Astrocyte of the hippocampus (primary cell): Measurements from ENCODE around the gene MADD.

Source experiments
- DNase-seq: peaks from one replicate; pipeline ENCODE4 v3.0.0; 2011; ENCODE audit warnings: low read depth, low spot score

The MADD gene

GRCh38 chr11:47251751-47252150 is 18.2 kb upstream of the MADD start:
- DNase-seq = no peak

- no peak for DNase-seq
These were observed 16.3 kb upstream of the MADD start for GRCh38 chr11:47253660-47254059.

GRCh38 chr11:47254386-47254785 is 15.5 kb upstream of the MADD start:
- DNase-seq = no peak

GRCh38 chr11:47256374-47256773 is 13.6 kb upstream of the MADD start:
- no peak for DNase-seq

GRCh38 chr11:47257177-47257516 is 12.8 kb upstream of the MADD start:
- no peak for DNase-seq

DNA sequence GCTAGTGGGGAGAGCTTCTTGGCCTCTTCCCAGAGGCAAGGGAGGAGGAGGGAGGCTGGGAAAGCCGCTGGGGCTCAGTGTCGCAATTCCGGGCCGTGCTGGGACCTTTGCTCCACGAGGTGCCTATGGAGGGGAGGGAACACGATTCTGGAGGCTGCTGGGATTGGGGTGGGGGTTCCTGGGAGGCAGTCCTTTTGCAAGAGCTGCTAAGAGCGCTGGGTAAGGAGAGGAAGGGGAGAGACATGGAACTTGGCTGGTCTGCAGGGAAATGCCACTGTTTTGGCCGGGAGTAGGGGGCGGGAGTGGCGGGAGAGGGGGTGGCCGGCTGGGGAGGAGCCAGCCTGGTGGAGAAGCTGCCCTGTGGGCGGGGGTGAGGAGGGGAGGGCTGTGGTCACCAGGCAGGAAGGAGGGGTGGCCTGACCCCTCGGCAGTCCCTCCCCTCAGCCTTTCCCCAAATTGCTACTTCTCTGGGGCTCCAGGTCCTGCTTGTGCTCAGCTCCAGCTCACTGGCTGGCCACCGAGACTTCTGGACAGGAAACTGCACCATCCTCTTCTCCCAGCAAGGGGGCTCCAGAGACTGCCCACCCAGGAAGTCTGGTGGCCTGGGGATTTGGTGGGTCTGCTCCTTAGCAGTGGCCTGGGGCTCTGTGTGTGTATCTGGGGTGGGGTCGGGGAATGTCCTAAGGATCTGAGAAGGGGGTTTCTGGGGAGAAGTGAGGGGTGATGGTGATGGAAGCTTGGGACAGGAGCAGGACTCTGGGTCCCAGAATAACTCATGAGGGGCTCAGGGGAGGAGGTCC is 12.2 kb upstream of the MADD start, which contains the start of gene NR1H3:
Gene NR1H3, plus strand, starts transcription at position 480 of the 800 bp plus-strand sequence. CDS start 1,221 bp downstream, outside the sequence.
- peak; percentile 78 for DNase-seq

- DNase-seq = no peak
These were observed 11.5 kb upstream of the MADD start for GRCh38 chr11:47258317-47258902.

- peak; percentile 60 for DNase-seq
These were observed 10.5 kb upstream of the MADD start for GRCh38 chr11:47259232-47259977.

DNA sequence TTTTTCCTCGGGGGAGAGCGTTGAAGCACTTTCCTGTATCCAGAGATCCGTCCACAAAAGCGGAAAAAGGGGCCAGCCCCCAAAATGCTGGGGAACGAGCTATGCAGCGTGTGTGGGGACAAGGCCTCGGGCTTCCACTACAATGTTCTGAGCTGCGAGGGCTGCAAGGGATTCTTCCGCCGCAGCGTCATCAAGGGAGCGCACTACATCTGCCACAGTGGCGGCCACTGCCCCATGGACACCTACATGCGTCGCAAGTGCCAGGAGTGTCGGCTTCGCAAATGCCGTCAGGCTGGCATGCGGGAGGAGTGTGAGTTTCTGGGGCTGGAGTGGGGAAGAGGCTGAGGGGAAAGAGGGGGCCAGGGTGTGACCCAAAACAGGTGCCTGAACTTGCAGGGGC is 9.6 kb upstream of the MADD start:
- DNase-seq = no peak

DNA sequence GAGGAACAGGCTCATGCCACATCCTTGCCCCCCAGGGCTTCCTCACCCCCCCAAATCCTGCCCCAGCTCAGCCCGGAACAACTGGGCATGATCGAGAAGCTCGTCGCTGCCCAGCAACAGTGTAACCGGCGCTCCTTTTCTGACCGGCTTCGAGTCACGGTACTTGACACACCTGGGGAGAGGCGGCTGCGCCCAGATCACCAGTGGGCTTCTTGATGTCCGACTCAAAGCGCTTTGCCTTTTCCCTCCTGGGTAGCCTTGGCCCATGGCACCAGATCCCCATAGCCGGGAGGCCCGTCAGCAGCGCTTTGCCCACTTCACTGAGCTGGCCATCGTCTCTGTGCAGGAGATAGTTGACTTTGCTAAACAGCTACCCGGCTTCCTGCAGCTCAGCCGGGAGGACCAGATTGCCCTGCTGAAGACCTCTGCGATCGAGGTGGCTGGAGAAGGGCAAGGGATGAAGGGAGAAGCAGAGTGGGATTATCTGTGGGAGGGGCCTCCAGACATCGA is 8.6 kb upstream of the MADD start:
- DNase-seq = no peak

- no peak for DNase-seq
These were observed 5.8 kb upstream of the MADD start for GRCh38 chr11:47264119-47264518.

- DNase-seq = no peak
These were observed 5.4 kb upstream of the MADD start for GRCh38 chr11:47264521-47264920.

DNA sequence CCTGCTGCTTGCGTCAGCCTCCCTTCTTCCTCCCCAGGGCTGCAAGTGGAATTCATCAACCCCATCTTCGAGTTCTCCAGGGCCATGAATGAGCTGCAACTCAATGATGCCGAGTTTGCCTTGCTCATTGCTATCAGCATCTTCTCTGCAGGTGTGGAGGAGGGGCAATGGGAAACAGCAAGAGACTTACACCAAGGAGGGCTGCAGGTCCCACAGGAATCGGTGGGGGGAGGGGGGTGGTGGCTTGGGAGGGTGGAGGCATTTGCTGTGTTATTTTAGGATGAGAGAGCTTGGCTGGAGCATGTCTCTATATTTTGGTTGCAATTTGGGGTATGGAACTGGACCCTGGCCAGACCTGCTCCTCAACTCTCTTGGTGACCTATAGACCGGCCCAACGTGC is 2.1 kb upstream of the MADD start:
- DNase-seq = no peak

GRCh38 chr11:47268448-47269001 is 1.4 kb upstream of the MADD start:
- DNase-seq = no peak

DNA sequence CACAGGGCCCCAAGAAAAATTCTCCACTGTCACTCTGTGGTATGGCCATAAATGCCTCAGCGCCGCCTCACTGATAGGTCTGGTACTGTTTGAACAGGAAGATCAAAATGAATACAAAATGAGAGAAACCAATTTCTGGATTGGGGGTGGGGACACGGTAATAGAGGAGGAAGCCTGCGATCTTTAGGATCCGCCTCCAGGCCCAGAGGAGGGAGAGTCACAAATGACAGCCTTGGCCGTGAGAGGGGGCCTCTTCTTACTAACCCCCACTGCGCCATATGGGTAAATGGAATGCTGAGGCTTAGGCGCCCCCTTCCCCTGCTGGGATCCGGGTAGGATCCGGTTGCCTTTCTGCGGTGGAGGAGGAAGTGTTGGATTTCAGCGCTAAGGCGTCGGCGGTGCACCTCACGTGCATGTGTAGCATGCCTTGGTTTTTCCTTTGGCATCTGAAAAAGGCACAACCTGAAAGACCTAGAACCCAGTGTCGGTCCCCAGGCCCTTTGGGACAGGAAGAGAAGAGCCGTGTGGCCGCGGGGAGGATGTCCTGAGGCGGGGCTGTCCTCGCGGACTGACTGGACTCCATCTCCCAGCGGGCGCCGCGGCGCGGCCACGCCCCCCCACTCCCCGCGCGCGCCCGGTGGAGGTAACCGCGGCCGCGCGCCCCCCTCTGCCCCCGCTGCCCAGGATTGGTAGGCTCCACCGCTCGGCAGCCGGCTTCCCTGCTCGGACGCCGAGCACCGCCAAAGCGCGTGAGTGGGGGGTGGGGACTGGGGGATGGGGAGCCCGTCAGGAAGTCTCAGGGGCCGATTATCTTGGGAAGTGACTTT is 718 bp upstream of the MADD start:
- DNase-seq = peak; percentile 94

GRCh38 chr11:47270331-47271271 is 668 bp downstream of the MADD start:
- peak; percentile 28 for DNase-seq

- no peak for DNase-seq
These were observed 1.4 kb downstream of the MADD start for GRCh38 chr11:47271328-47271727.

- DNase-seq = no peak
These were observed 2.2 kb downstream of the MADD start for GRCh38 chr11:47271961-47272661.

DNA sequence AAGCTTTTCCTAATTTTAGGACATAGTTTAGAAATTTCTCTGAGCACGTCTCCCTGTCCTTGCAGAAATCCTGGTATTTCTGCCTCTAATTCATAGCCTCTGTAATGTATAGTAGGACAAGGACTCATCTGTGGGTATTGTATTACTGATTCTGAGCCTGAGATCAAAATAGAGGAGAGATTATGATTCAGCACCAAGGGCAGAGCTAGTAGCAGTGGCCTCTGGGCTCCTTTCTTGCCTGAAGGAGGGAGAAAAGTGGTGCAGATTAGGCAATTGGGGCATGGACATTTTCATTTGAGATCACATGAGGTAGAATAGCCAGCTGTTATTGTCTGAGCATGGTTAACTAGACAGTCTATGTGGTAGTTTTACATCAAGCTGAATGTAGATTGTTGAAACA is 2.8 kb downstream of the MADD start:
- peak; percentile 36 for DNase-seq
